ENCODE results near the gene TSNAXIP1.
"Not testable (repeated sequence)": the region's sequence is repeated elsewhere in the genome, so short reads cannot be mapped to it uniquely, and the experiment has no call there.

TSNAXIP1 gene

GRCh38 chr16:67861877-67862276 is 55.2 kb downstream of the TSNAXIP1 start:
- DNase-seq (ENCODE audit: low read depth) = no peak

- DNase-seq (ENCODE audit: low read depth) = no peak
These were observed 56.2 kb downstream of the TSNAXIP1 start for GRCh38 chr16:67862623-67863583.

- not testable (repeated sequence) for DNase-seq (ENCODE audit: low read depth)
These were observed 57.4 kb downstream of the TSNAXIP1 start for GRCh38 chr16:67864044-67864443.

GRCh38 chr16:67864594-67864993 is 57.9 kb downstream of the TSNAXIP1 start:
- no peak for DNase-seq (ENCODE audit: low read depth)

GRCh38 chr16:67865318-67865717 is 58.6 kb downstream of the TSNAXIP1 start:
- no peak for DNase-seq (ENCODE audit: low read depth)

- DNase-seq (ENCODE audit: low read depth) = no peak
These were observed 61.6 kb downstream of the TSNAXIP1 start for GRCh38 chr16:67868290-67868689.

- no peak for DNase-seq (ENCODE audit: low read depth)
These were observed 63.0 kb downstream of the TSNAXIP1 start for GRCh38 chr16:67869653-67870052.

GRCh38 chr16:67871256-67871655 is 64.6 kb downstream of the TSNAXIP1 start:
- DNase-seq (ENCODE audit: low read depth) = no peak

GRCh38 chr16:67872131-67872630 is 65.5 kb downstream of the TSNAXIP1 start:
- DNase-seq (ENCODE audit: low read depth) = no peak

GRCh38 chr16:67872631-67873434 is 66.1 kb downstream of the TSNAXIP1 start, which contains the start of gene EDC4:
Gene EDC4 (plus strand): TSS chr16:67873052. CDS start chr16:67873262, 210 bp downstream.
- DNase-seq (ENCODE audit: low read depth) = peak; percentile 76

GRCh38 chr16:67873435-67874370 is 67.0 kb downstream of the TSNAXIP1 start:
- DNase-seq (ENCODE audit: low read depth) = no peak

GRCh38 chr16:67874372-67874771 is 67.7 kb downstream of the TSNAXIP1 start:
- DNase-seq (ENCODE audit: low read depth) = no peak

- no peak for DNase-seq (ENCODE audit: low read depth)
These were observed 70.4 kb downstream of the TSNAXIP1 start for GRCh38 chr16:67877064-67877463.

Data from stimulated activated CD8-positive, alpha-beta memory T cell treated with anti-CD3 and anti-CD28 coated beads, Interleukin-15, amount 100 ng/mL, for 1 hour (primary cell).